Vein endothelial cell (primary cell): ENCODE measurements around the gene ARL3. TPM values are rescaled to one million over a fixed set of nuclear protein-coding genes. Genes with fewer than 3 reads are reported as not detected.

ENCODE experiments used
- total RNA-seq: library from RNA; depleted of rRNA; stranded (reverse); fragments of >200 nt; gene quantifications from 2 replicates; pipeline ENCODE4 v1.2.3, GENCODE V29; 2012

ARL3 gene
- 3.6 and 3.9 TPM in 2 replicates for total RNA-seq

GRCh38 chr10:102713814-102714620 lies at the start of gene ARL3:
TSS of gene ARL3 (minus strand) at chr10:102714397. CDS start at chr10:102714275, 122 bp downstream.

GRCh38 chr10:102743588-102744373 lies 29.6 kb upstream of the ARL3 start, which contains the start of gene WBP1L:
TSS of gene WBP1L (plus strand) at chr10:102743948. CDS start at chr10:102744054, 106 bp downstream.

GRCh38 chr10:102714621-102715455 lies 641 bp upstream of the ARL3 start, which contains the start of gene SFXN2:
TSS of gene SFXN2 (plus strand) at chr10:102714636. CDS start at chr10:102726637, 12,001 bp downstream.

GRCh38 chr10:102644066-102644645 lies 70.0 kb downstream of the ARL3 start, which contains the start of gene TRIM8:
TSS of gene TRIM8 (plus strand) at chr10:102644479. CDS start at chr10:102644618, 139 bp downstream.

Other genes starting within 250 kb of the ARL3 start
- gene ACTR1A, start 211.7 kb downstream of the ARL3 start, total RNA-seq, result 197 and 213 TPM in 2 replicates
- 5.8 and 6.9 TPM in 2 replicates for gene SUFU, start 210.4 kb downstream of the ARL3 start, total RNA-seq
- gene TRIM8, start 69.9 kb downstream of the ARL3 start, total RNA-seq, result 107 and 144 TPM in 2 replicates
- 4.6 and 7.1 TPM in 2 replicates for gene SFXN2, start 239 bp upstream of the ARL3 start, total RNA-seq
- gene WBP1L, start 29.6 kb upstream of the ARL3 start, total RNA-seq, result 77.4 and 83.7 TPM in 2 replicates
- not detected in 2 replicates for gene CYP17A1, start 123.0 kb upstream of the ARL3 start, total RNA-seq
- 15.3 and 21.6 TPM in 2 replicates for gene BORCS7, start 139.9 kb upstream of the ARL3 start, total RNA-seq
- 0.10 and 0.98 TPM in 2 replicates for gene AS3MT, start 155.1 kb upstream of the ARL3 start, total RNA-seq
- gene CNNM2, start 203.9 kb upstream of the ARL3 start, total RNA-seq, result 2.6 TPM in 2 replicates